GM12878 (cell line): Measurements from ENCODE around the gene NR2F2. TPM values are rescaled to one million over a fixed set of nuclear protein-coding genes. Genes with fewer than 3 reads are reported as not detected.

ENCODE experiments used
- ATAC-seq: fragments of 200-7000 bp; cut with Tn5 transposase; 3 replicates; pipeline ENCODE4 v1.9.1; 2020; ENCODE audit warnings: mild to moderate bottlenecking, moderate library complexity
- BruUV-seq: library from RNA; stranded (reverse); fragments of 400-500 nt; replicated peaks from 2 replicates; lab custom pipeline; 2021; lab: Mats Ljungman, UMichigan
- CTCF ChIA-PET: fragments of 300-600 bp; sonication (Branson Sonifier 250); formaldehyde crosslinking; extraction: SDS; loops from one replicate; lab custom pipeline; 2021; ENCODE audit warnings: inconsistent platforms; lab: Yijun Ruan, JAX
- POLR2A ChIA-PET: fragments of 350-600 bp; formaldehyde crosslinking; extraction: SDS; loops from one replicate; lab custom pipeline; 2021; ENCODE audit warnings: inconsistent platforms; lab: Charles Lee
- RAD21 ChIA-PET: fragments of 300-600 bp; sonication (Branson Sonifier 250); formaldehyde crosslinking; loops from one replicate; lab custom pipeline; 2023; ENCODE audit warnings: antibody characterized with exemption; ENCODE audit not compliant: unreplicated experiment; lab: Charles Lee
- SMC1A ChIA-PET: fragments of 300-600 bp; sonication (Branson Sonifier 250); formaldehyde crosslinking; loops from one replicate; lab custom pipeline; 2023; ENCODE audit not compliant: unreplicated experiment, uncharacterized antibody; lab: Charles Lee
- DNase-seq: peaks from one replicate; pipeline ENCODE4 v3.0.0-alpha.2; 2011; ENCODE audit warnings: low read depth, low spot score
- FAIRE-seq: peaks from 3 replicates; lab custom pipeline; 2011; peaks lifted over from hg19 to GRCh38; lab: Jason Lieb, UNC
- H2AFZ ChIP-seq: 2 replicates; pipeline ENCODE4 v1.6.0; 2011; ENCODE audit warnings: low read depth, low read length, control low read depth; ENCODE audit not compliant: control insufficient read depth
- H3K27ac ChIP-seq: 2 replicates; pipeline ENCODE4 v1.5.1; 2011; ENCODE audit warnings: control low read depth; ENCODE audit not compliant: control insufficient read depth, insufficient read depth
- H3K27me3 ChIP-seq, 2 experiments: replicated peaks in 1 of 2; 2 replicates each; pipeline versions ENCODE4 v1.6.0 to v1.6.1; 2011; ENCODE audit warnings: low read length in 1 of 2; ENCODE audit not compliant: control insufficient read depth in 2 of 2, insufficient read depth in 2 of 2
- H3K36me3 ChIP-seq, 2 experiments: 2 replicates each; pipeline ENCODE4 v1.5.1; 2011; ENCODE audit warnings: low read length in 1 of 2; ENCODE audit not compliant: control insufficient read depth in 2 of 2, insufficient read depth in 2 of 2
- H3K4me1 ChIP-seq: 2 replicates; pipeline ENCODE4 v1.6.1; 2011; ENCODE audit warnings: mild to moderate bottlenecking, low read length, moderate library complexity, mixed read lengths; ENCODE audit not compliant: control insufficient read depth, insufficient read depth
- H3K4me2 ChIP-seq: 2 replicates; pipeline ENCODE4 v1.6.0; 2011; ENCODE audit warnings: control low read depth; ENCODE audit not compliant: control insufficient read depth, insufficient read depth
- H3K4me3 ChIP-seq: fragments of 200-600 bp; sonication (generic); 2 replicates; pipeline ENCODE4 v1.5.1; 2016
- H3K79me2 ChIP-seq: 2 replicates; pipeline ENCODE4 v1.6.0; 2011; ENCODE audit warnings: low read length; ENCODE audit not compliant: control insufficient read depth, insufficient read depth
- H3K9ac ChIP-seq: 2 replicates; pipeline ENCODE4 v1.8.0; 2011; ENCODE audit warnings: low read length, control low read depth, mixed read lengths; ENCODE audit not compliant: control insufficient read depth, insufficient read depth
- H3K9me3 ChIP-seq: replicated peaks from 3 replicates; pipeline ENCODE4 v1.5.1; 2011; ENCODE audit warnings: mild to moderate bottlenecking, low read length; ENCODE audit not compliant: control insufficient read depth, insufficient read depth
- H4K20me1 ChIP-seq: 2 replicates; pipeline ENCODE4 v1.6.0; 2011; ENCODE audit not compliant: control insufficient read depth, insufficient read depth
- PBX3 ChIP-seq: IDR thresholded peaks from 2 replicates; pipeline ENCODE4 v1.6.1; 2011; ENCODE audit warnings: mild to moderate bottlenecking, low read depth, low read length, moderate library complexity; ENCODE audit not compliant: insufficient replicate concordance
- POLR2AphosphoS2 ChIP-seq: IDR thresholded peaks from 2 replicates; pipeline ENCODE4 v1.6.1; 2011; ENCODE audit warnings: low read depth, mild to moderate bottlenecking, low read length, improper control_type of control experiment, moderate library complexity
- WGBS: methylation state at CpG from one replicate; pipeline ENCODE4 v1.1.6; 2016; ENCODE audit warnings: low lambda C conversion rate; ENCODE audit not compliant: insufficient replicate concordance, insufficient coverage; ENCODE audit errors: missing lambda C conversion rate; 5-methylcytosine and 5-hydroxymethylcytosine counted together
- in situ Hi-C: fragments of 300-500 bp; cut with MboI; formaldehyde crosslinking; loops from 9 replicates; pipeline ENCODE4 v1.14.3; 2018; ENCODE audit warnings: mixed read lengths
- intact Hi-C: fragments of 100-400 bp; cut with micrococcal nuclease; formaldehyde crosslinking; loops from one replicate; pipeline ENCODE4 v1.14.2; 2022; ENCODE audit not compliant: unreplicated experiment
- polyA plus RNA-seq, 11 experiments: library from polyadenylated mRNA; depleted of rRNA in 4 of 11; unstranded in 6 of 11; stranded (reverse) in 5 of 11; fragments of >200 nt; fragmentation: Nextera tagmentation in 4 of 11; fragmentation: Illumina TruSeq in 1 of 11; extraction: Ambion mirVana in 4 of 11; extraction: Trizol in 1 of 11; gene quantifications; 1 replicate in 1 of 11; 2 replicates in 10 of 11; pipeline versions ENCODE4 v1.2.1 to v1.2.3, GENCODE V29; 2011 to 2016; ENCODE audit warnings: inconsistent platforms in 2 of 11, missing spikeins in 2 of 11, low read depth in 1 of 11
- total RNA-seq, 4 experiments: library from RNA; depleted of rRNA in 3 of 4; stranded (reverse); fragments of >200 nt in 3 of 4; fragmentation: Illumina TruSeq in 1 of 4; extraction: Trizol in 1 of 4; gene quantifications; 2 replicates each; pipeline versions ENCODE4 v1.2.1 to v1.2.3, GENCODE V29; 2013 to 2021
- TF ChIP-seq, protein P1 (sequence below): fragments of 450-650 bp; IDR thresholded peaks from 2 replicates; pipeline ENCODE4 v1.6.1; 2016; ENCODE audit warnings: mild to moderate bottlenecking

NR2F2 gene
- total and polyA plus RNA-seq, 10 of the 15 experiments (the other 5 are each of a cell fraction or from before 2014, with no cell fraction given) = 1.1 to 10.1 (median 3.2) TPM

DNA sequence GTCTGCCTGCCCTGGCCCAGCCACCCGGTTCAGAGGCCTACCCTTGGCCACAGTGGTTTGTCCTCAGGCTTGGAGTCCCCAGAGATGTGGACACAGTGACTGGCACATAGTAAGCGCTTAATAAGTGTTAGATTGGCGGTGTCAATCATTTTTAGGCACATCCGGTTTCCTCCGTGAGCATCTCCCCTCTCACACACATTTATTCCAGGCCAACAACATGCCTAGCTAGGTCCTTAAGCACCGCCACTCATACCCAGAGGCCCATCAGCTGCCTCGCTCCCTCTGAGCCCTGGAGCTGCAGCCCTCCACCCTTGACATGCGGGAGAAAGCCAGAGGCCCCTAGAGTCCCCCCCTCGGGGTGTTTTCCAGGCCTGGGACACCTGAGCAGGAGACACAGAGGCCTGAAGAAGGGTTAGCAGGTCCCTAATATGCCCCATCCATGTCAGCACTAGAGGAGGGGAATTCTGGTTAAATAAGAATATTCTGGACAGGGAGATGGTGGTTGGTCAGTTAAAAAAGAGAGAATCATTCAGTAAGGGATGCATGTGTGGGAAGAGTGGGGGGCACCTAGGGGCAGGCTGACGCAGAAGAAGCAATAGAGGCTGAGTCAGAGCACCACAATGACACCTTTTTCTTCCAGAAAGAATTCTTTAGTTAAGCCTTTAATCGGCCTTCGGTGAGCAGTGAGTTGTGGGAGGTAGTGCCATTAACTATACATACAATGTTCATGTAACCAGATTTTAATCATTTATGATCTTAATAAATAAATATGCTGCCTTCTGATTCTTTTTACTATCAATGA is 22.3 kb downstream of the NR2F2 start:
- peaks cover 4% of the 10 kb centered on the region; the same call in 1 of the 2 replicates for H3K4me1 ChIP-seq
- BruUV-seq = no TSS peak
- H3K9me3 ChIP-seq = no peaks in the 10 kb centered on the region; the same call in 2 of the 3 replicates
- no peak overlapping the region for H3K9ac ChIP-seq
- FAIRE-seq (no peak), ATAC-seq (no peak), DNase-seq (no peak)
- H3K36me3 ChIP-seq = no peaks in the 10 kb centered on the region
- ChIA-PET CTCF (no interaction called here), SMC1A (interaction anchor here (4.2 kb wide), 1 partner anchor 24 kb away, joined by 35 read pairs; the partner anchor contains the start of gene NR2F2), RAD21 (interaction anchor here (1.3 to 11.4 kb wide), 2 partner anchors 10 to 24 kb away, joined by 4 to 124 read pairs; partner anchors contain the start of gene NR2F2), POLR2A (interaction anchor here (1.3 to 1.4 kb wide), 2 partner anchors 16 to 22 kb away, joined by 4 to 11 read pairs; partner anchors contain the start of gene NR2F2)
- TF ChIP-seq POLR2AphosphoS2 = no peak
- TF ChIP-seq, protein P1, sequence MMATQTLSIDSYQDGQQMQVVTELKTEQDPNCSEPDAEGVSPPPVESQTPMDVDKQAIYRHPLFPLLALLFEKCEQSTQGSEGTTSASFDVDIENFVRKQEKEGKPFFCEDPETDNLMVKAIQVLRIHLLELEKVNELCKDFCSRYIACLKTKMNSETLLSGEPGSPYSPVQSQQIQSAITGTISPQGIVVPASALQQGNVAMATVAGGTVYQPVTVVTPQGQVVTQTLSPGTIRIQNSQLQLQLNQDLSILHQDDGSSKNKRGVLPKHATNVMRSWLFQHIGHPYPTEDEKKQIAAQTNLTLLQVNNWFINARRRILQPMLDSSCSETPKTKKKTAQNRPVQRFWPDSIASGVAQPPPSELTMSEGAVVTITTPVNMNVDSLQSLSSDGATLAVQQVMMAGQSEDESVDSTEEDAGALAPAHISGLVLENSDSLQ = peak; percentile 82
- peak; percentile 63 for TF ChIP-seq PBX3
- in situ Hi-C loops (loop anchor here (10.0 kb wide), 1 partner anchor 882 kb away; no protein-coding TSS in a partner anchor), intact Hi-C loops (loop anchor here (10.0 kb wide), 1 partner anchor 792 kb away; no protein-coding TSS in a partner anchor)
- no peak overlapping the region for H3K27ac ChIP-seq
- no peak overlapping the region for H3K4me2 ChIP-seq
- peaks cover 0 to 9% of the 10 kb centered on the region in 2 experiments for H3K27me3 ChIP-seq
- 33% methylated on average over 12 of the region's 12 CpGs for WGBS
- no peak overlapping the region for H3K4me3 ChIP-seq
- H3K79me2 ChIP-seq = no peaks in the 10 kb centered on the region
- H4K20me1 ChIP-seq = no peaks in the 10 kb centered on the region; the same call in 1 of the 2 replicates
- no peak overlapping the region for H2AFZ ChIP-seq
